Germinal center (tissue), 1 donor: ENCODE results near the gene NEO1.

Experiments
- DNase-seq: peaks from one replicate; pipeline ENCODE4 v3.0.0; 2012; ENCODE audit warnings: mixed read lengths, low spot score

The NEO1 gene

GRCh38 chr15:73305331-73306211 lies 253.3 kb downstream of the NEO1 start:
- DNase-seq, result peak; percentile 21

GRCh38 chr15:73308305-73308704 lies 256.0 kb downstream of the NEO1 start:
- DNase-seq, result no peak

GRCh38 chr15:73313861-73314260 lies 261.6 kb downstream of the NEO1 start:
- DNase-seq, result no peak

- no peak for DNase-seq
Observed at GRCh38 chr15:73317651-73318462, 265.6 kb downstream of the NEO1 start.

GRCh38 chr15:73318463-73319351 lies 266.4 kb downstream of the NEO1 start:
- peak; percentile 23 for DNase-seq

- DNase-seq, result no peak
Observed at GRCh38 chr15:73319460-73320245, 267.4 kb downstream of the NEO1 start.

- no peak for DNase-seq
Observed at GRCh38 chr15:73320619-73321180, 268.4 kb downstream of the NEO1 start.

- no peak for DNase-seq
Observed at GRCh38 chr15:73321496-73322450, 269.5 kb downstream of the NEO1 start.

- DNase-seq, result no peak
Observed at GRCh38 chr15:73322665-73323373, 270.6 kb downstream of the NEO1 start.

GRCh38 chr15:73323374-73323955 lies 271.2 kb downstream of the NEO1 start:
- no peak for DNase-seq

GRCh38 chr15:73323956-73324355 lies 271.7 kb downstream of the NEO1 start:
- DNase-seq, result no peak

- no peak for DNase-seq
Observed at GRCh38 chr15:73324496-73325170, 272.4 kb downstream of the NEO1 start.

- DNase-seq, result no peak
Observed at GRCh38 chr15:73325191-73325861, 273.1 kb downstream of the NEO1 start.

- no peak for DNase-seq
Observed at GRCh38 chr15:73326157-73326556, 273.9 kb downstream of the NEO1 start.

GRCh38 chr15:73328149-73328820 lies 276.0 kb downstream of the NEO1 start:
- DNase-seq, result no peak

GRCh38 chr15:73328981-73329380 lies 276.7 kb downstream of the NEO1 start:
- no peak for DNase-seq
